Spleen (tissue), 11 donors: ENCODE measurements around the gene CACNA2D3. TPM values are rescaled to one million over a fixed set of nuclear protein-coding genes. Genes with fewer than 3 reads are reported as not detected.

Experiments used
- DNase-seq: peaks from one replicate; pipeline ENCODE4 v3.0.0-alpha.2; 2020
- H3K27ac ChIP-seq, 8 donors: fragments of 200-600 bp; sonication (generic) in 7 of 8; 1 replicate in 4 of 8; 2 replicates in 4 of 8; pipeline versions ENCODE4 v1.5.0 to v1.8.0; 2016 to 2021; ENCODE audit warnings: inconsistent platforms in 4 of 8, mild to moderate bottlenecking in 4 of 8, moderate library complexity in 1 of 8
- H3K27me3 ChIP-seq, 7 donors: fragments of 200-600 bp; sonication (generic) in 6 of 7; replicated peaks in 1 of 7; 1 replicate in 4 of 7; 2 replicates in 3 of 7; pipeline versions ENCODE4 v1.5.0 to v1.8.0; 2016 to 2021; ENCODE audit warnings: inconsistent platforms in 3 of 7, mild to moderate bottlenecking in 1 of 7
- H3K36me3 ChIP-seq, 6 donors: fragments of 200-600 bp; sonication (generic) in 5 of 6; 1 replicate in 4 of 6; 2 replicates in 2 of 6; pipeline versions ENCODE4 v1.5.0 to v1.8.0; 2016 to 2021; ENCODE audit warnings: inconsistent platforms in 2 of 6
- H3K4me1 ChIP-seq, 6 donors: fragments of 200-600 bp; sonication (generic) in 5 of 6; 1 replicate in 3 of 6; 2 replicates in 3 of 6; pipeline versions ENCODE4 v1.5.0 to v1.8.0; 2016 to 2021; ENCODE audit warnings: inconsistent platforms in 3 of 6
- H3K4me3 ChIP-seq, 8 donors: fragments of 200-600 bp; sonication (generic) in 7 of 8; 1 replicate in 4 of 8; 2 replicates in 4 of 8; pipeline versions ENCODE4 v1.5.0 to v1.8.0; 2016 to 2021; ENCODE audit warnings: inconsistent platforms in 4 of 8, mild to moderate bottlenecking in 4 of 8, moderate library complexity in 2 of 8
- H3K9me3 ChIP-seq, 8 donors: fragments of 200-600 bp; sonication (generic) in 7 of 8; 1 replicate in 4 of 8; 2 replicates in 4 of 8; pipeline versions ENCODE4 v1.5.0 to v1.8.0; 2016 to 2021; ENCODE audit warnings: inconsistent platforms in 4 of 8
- POLR2A ChIP-seq, 3 donors: fragments of 450-650 bp; IDR thresholded peaks; one replicate each; pipeline ENCODE4 v1.5.1; 2017; ENCODE audit warnings: antibody characterized with exemption in 3 of 3, mild to moderate bottlenecking in 1 of 3
- POLR2AphosphoS5 ChIP-seq, 3 donors: sonication (generic); formaldehyde crosslinking; IDR thresholded peaks; one replicate each; pipeline ENCODE4 v1.5.1; 2017; ENCODE audit warnings: antibody characterized with exemption in 3 of 3
- WGBS, 5 donors: extraction: QIAGEN DNeasy Blood & Tissue Kit in 3 of 5; methylation state at CpG; one replicate each; pipeline versions ENCODE4 v1.1.5 to v1.1.7; 2013 to 2018; 5-methylcytosine and 5-hydroxymethylcytosine counted together
- intact Hi-C: fragments of 100-400 bp; cut with DNase I; formaldehyde crosslinking; loops from one replicate; pipeline ENCODE4 v1.15.0; 2023; ENCODE audit warnings: low total_unique reads
- polyA plus RNA-seq, 3 donors: library from polyadenylated mRNA; stranded (reverse); fragments of 200-250 nt; gene quantifications; one replicate each; pipeline ENCODE4 v1.2.1, GENCODE V29; 2013
- total RNA-seq, 7 donors: library from RNA; depleted of rRNA in 3 of 7; stranded (reverse); fragments of >200 nt in 3 of 7; fragmentation: NEBNext Ultra II Directional in 4 of 7; extraction: Animal tissue kit (Norgen Biotek cat#: 25700) in 4 of 7; gene quantifications; one replicate each; pipeline versions ENCODE4 v1.1.0 to v1.2.1, GENCODE V29; 2016 to 2021
- TF ChIP-seq, protein P1 (sequence below), 11 experiments: fragments of 200-600 bp in 7 of 11; fragments of 450-650 bp in 4 of 11; sonication (generic) in 4 of 11; IDR thresholded peaks in 8 of 11; conservative IDR thresholded peaks in 3 of 11; 1 replicate in 7 of 11; 2 replicates in 4 of 11; pipeline versions ENCODE4 v1.4.0 to v1.8.0; 2016 to 2021; ENCODE audit warnings: antibody characterized with exemption in 11 of 11, inconsistent platforms in 4 of 11, mild to moderate bottlenecking in 1 of 11
- donor health status: healthy with polysubstance abuse.
- donor health status: DM: no; HTN: no; CAD: no; lungs with moderate emphysema.
- donor health status: DM: no; HTN: no; CAD: no.
- donor health status: Bipolar disorder and iron deficiency.
- donor health status: healthy.
- donor health status: DM: no; HTN: no; CAD: no.
- donor health status: DM: yes; HTN: yes; CAD: no.

Gene CACNA2D3
- total and polyA plus RNA-seq, 10 donors: 0.83 to 4.9 (median 2.9) TPM

GRCh38 chr3:54897028-54897711, 774.8 kb downstream of the CACNA2D3 start:
- no peaks in the 10 kb centered on the region for H3K27me3 ChIP-seq
- TF ChIP-seq POLR2AphosphoS5 (IDR thresholded peaks at IDR 0.05) (no peak), POLR2A (IDR thresholded peaks at IDR 0.05) (no peak)
- TF ChIP-seq, protein P1, sequence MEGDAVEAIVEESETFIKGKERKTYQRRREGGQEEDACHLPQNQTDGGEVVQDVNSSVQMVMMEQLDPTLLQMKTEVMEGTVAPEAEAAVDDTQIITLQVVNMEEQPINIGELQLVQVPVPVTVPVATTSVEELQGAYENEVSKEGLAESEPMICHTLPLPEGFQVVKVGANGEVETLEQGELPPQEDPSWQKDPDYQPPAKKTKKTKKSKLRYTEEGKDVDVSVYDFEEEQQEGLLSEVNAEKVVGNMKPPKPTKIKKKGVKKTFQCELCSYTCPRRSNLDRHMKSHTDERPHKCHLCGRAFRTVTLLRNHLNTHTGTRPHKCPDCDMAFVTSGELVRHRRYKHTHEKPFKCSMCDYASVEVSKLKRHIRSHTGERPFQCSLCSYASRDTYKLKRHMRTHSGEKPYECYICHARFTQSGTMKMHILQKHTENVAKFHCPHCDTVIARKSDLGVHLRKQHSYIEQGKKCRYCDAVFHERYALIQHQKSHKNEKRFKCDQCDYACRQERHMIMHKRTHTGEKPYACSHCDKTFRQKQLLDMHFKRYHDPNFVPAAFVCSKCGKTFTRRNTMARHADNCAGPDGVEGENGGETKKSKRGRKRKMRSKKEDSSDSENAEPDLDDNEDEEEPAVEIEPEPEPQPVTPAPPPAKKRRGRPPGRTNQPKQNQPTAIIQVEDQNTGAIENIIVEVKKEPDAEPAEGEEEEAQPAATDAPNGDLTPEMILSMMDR (IDR thresholded peaks at IDR 0.05 in 8 of 11, conservative IDR thresholded peaks at IDR 0.05 in 3 of 11): no peak
- 76 to 89% (median 83%) methylated on average over 3 of the region's 3 CpGs for WGBS, 5 donors
- no peaks in the 10 kb centered on the region for H3K36me3 ChIP-seq
- H3K27ac ChIP-seq: no peak overlapping the region
- intact Hi-C loops: no loop called here
- no peak overlapping the region for H3K4me3 ChIP-seq
- H3K9me3 ChIP-seq: no peaks in the 10 kb centered on the region
- peaks cover 0 to under 1% (median 0%) of the 10 kb centered on the region in 6 donors for H3K4me1 ChIP-seq
- no peak for DNase-seq

DNA sequence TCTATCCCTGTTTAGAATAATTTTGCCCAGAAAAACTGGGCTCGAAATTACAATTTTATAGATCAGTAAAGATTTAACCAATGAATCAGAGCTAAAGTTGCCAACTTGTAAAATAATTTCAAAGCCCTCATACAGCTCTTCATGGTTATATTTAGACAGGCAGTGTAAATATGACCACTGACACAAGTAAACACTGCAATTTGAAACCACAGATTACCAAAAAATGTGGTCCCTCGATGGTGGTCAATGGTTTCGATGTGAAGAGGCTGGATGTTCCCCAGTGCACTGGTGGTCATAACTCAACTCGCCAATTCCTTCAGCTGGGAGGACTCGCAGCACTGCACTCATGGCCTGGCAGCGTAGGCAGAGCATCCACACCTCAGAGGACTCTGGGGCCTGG, 776.9 kb downstream of the CACNA2D3 start:
- Histone ChIP-seq H3K4me3 (no peak overlapping the region), H3K27ac (no peak overlapping the region), H3K36me3 (no peaks in the 10 kb centered on the region), H3K4me1 (no peaks in the 10 kb centered on the region), H3K27me3 (no peaks in the 10 kb centered on the region), H3K9me3 (no peaks in the 10 kb centered on the region)
- TF ChIP-seq POLR2AphosphoS5 (IDR thresholded peaks at IDR 0.05): no peak
- TF ChIP-seq, protein P1 (IDR thresholded peaks at IDR 0.05 in 8 of 11, conservative IDR thresholded peaks at IDR 0.05 in 3 of 11): no peak
- no peak for TF ChIP-seq POLR2A (IDR thresholded peaks at IDR 0.05)
- 79 to 90% (median 81%) methylated on average over 6 of the region's 6 CpGs for WGBS, 5 donors
- no peak for DNase-seq
- intact Hi-C loops: no loop called here

- Histone ChIP-seq H3K27me3 (no peaks in the 10 kb centered on the region), H3K9me3 (no peaks in the 10 kb centered on the region), H3K27ac (no peak overlapping the region), H3K4me1 (no peaks in the 10 kb centered on the region), H3K4me3 (no peak overlapping the region), H3K36me3 (no peaks in the 10 kb centered on the region)
- TF ChIP-seq POLR2AphosphoS5 (IDR thresholded peaks at IDR 0.05) (no peak), POLR2A (IDR thresholded peaks at IDR 0.05) (no peak)
- TF ChIP-seq, protein P1 (IDR thresholded peaks at IDR 0.05 in 8 of 11, conservative IDR thresholded peaks at IDR 0.05 in 3 of 11): no peak
- WGBS, 5 donors: 79 to 92% (median 82%) methylated on average over 8 of the region's 8 CpGs
- intact Hi-C loops: no loop called here
- DNase-seq: no peak
These were observed 778.7 kb downstream of the CACNA2D3 start for GRCh38 chr3:54900838-54901591.
